B cell (primary cell): ENCODE results near the gene TBC1D22A. TPM values are rescaled to one million over a fixed set of nuclear protein-coding genes. Genes with fewer than 3 reads are reported as not detected.

Source experiments
- ATAC-seq: fragments of 200-7000 bp; cut with Tn5 transposase; one replicate; pipeline ENCODE4 v1.10.0; 2021; ENCODE audit warnings: low read depth, mild to moderate bottlenecking, moderate number of reproducible peaks, moderate library complexity
- CTCF ChIA-PET: fragments of 350-600 bp; sonication (Branson Sonifier 250); formaldehyde crosslinking; loops from one replicate; lab custom pipeline; 2021; ENCODE audit warnings: antibody characterized with exemption, inconsistent platforms; lab: Charles Lee
- POLR2A ChIA-PET: fragments of 350-600 bp; sonication (Branson Sonifier 250); formaldehyde crosslinking; loops from one replicate; lab custom pipeline; 2021; ENCODE audit warnings: antibody characterized with exemption; lab: Charles Lee
- DNase-seq: peaks from one replicate; pipeline ENCODE4 v3.0.0; 2013
- H2AFZ ChIP-seq: 2 replicates; pipeline ENCODE4 v1.6.1; 2012; ENCODE audit warnings: mild to moderate bottlenecking, low read depth, low read length; ENCODE audit not compliant: insufficient read depth, poor library complexity, severe bottlenecking
- H3K27ac ChIP-seq, 2 donors: 1 replicate in 1 of 2; 2 replicates in 1 of 2; pipeline ENCODE4 v1.5.1; 2012 to 2013; ENCODE audit warnings: low read length in 2 of 2, mild to moderate bottlenecking in 2 of 2, moderate library complexity in 1 of 2
- H3K27me3 ChIP-seq, 4 experiments: fragments of 200-600 bp in 1 of 4; sonication (generic) in 1 of 4; replicated peaks in 1 of 4; 1 replicate in 2 of 4; 2 replicates in 2 of 4; pipeline versions ENCODE4 v1.6.1 to v1.7.0; 2013 to 2016; ENCODE audit warnings: low read length in 3 of 4, mild to moderate bottlenecking in 2 of 4, mixed read lengths in 1 of 4, moderate library complexity in 1 of 4; ENCODE audit not compliant: insufficient read depth in 4 of 4, control insufficient read depth in 3 of 4; ENCODE audit errors: control extremely low read depth in 1 of 4
- H3K36me3 ChIP-seq, 2 experiments: replicated peaks in 1 of 2; 1 replicate in 1 of 2; 2 replicates in 1 of 2; pipeline versions ENCODE4 v1.6.1 to v1.7.1; 2013; ENCODE audit warnings: low read length in 1 of 2; ENCODE audit not compliant: insufficient read depth in 2 of 2, control insufficient read depth in 1 of 2; ENCODE audit errors: control extremely low read depth in 1 of 2, extremely low read depth in 1 of 2
- H3K4me1 ChIP-seq, 2 donors: fragments of 200-600 bp in 1 of 2; sonication (generic) in 1 of 2; 1 replicate in 1 of 2; 2 replicates in 1 of 2; pipeline versions ENCODE4 v1.5.1 to v1.6.1; 2013 to 2017; ENCODE audit warnings: low read length in 2 of 2; ENCODE audit not compliant: control insufficient read depth in 2 of 2, insufficient read depth in 2 of 2
- H3K4me2 ChIP-seq: replicated peaks from 2 replicates; pipeline ENCODE3; 2012; ENCODE audit warnings: mild to moderate bottlenecking, low read depth, low read length; ENCODE audit not compliant: poor library complexity, severe bottlenecking
- H3K4me3 ChIP-seq, 5 experiments: fragments of 200-600 bp in 1 of 5; sonication (generic) in 1 of 5; 1 replicate in 3 of 5; 2 replicates in 2 of 5; pipeline versions ENCODE4 v1.5.1 to v1.7.0; 2011 to 2016; ENCODE audit warnings: low read length in 4 of 5, mild to moderate bottlenecking in 4 of 5, low read depth in 2 of 5, control low read depth in 1 of 5, moderate library complexity in 1 of 5; ENCODE audit not compliant: insufficient read depth in 1 of 5; ENCODE audit errors: control extremely low read depth in 1 of 5, extremely low read depth in 1 of 5
- H3K79me2 ChIP-seq: fragments of 200-600 bp; sonication (generic); one replicate; pipeline ENCODE4 v1.6.0; 2016; ENCODE audit warnings: low read length; ENCODE audit not compliant: control insufficient read depth, insufficient read depth
- H3K9ac ChIP-seq: fragments of 200-600 bp; sonication (generic); 2 replicates; pipeline ENCODE4 v1.6.1; 2017; ENCODE audit warnings: mild to moderate bottlenecking, low read length, moderate library complexity
- H3K9me3 ChIP-seq, 3 donors: one replicate each; pipeline versions ENCODE4 v1.6.1 to v1.7.1; 2013; ENCODE audit warnings: low read length in 2 of 3; ENCODE audit not compliant: control insufficient read depth in 2 of 3, insufficient read depth in 1 of 3; ENCODE audit errors: control extremely low read depth in 1 of 3
- H4K20me1 ChIP-seq: 2 replicates; pipeline ENCODE4 v1.6.0; 2012; ENCODE audit warnings: mild to moderate bottlenecking, low read length; ENCODE audit not compliant: insufficient read depth, control insufficient read depth, poor library complexity, severe bottlenecking
- H3K27ac Mint-ChIP-seq: one replicate; pipeline ENCODE4 v1.8.0; 2021; ENCODE audit warnings: mixed read lengths
- H3K27me3 Mint-ChIP-seq: one replicate; pipeline ENCODE4 v1.8.0; 2021; ENCODE audit warnings: mixed read lengths
- H3K4me1 Mint-ChIP-seq: one replicate; pipeline ENCODE4 v1.8.0; 2021; ENCODE audit warnings: mixed read lengths
- H3K4me3 Mint-ChIP-seq: one replicate; pipeline ENCODE4 v1.8.0; 2021; ENCODE audit warnings: mixed read lengths
- H3K9me3 Mint-ChIP-seq: one replicate; pipeline ENCODE4 v1.8.0; 2022; ENCODE audit warnings: mixed read lengths; ENCODE audit not compliant: insufficient read depth
- EZH2 ChIP-seq: IDR thresholded peaks from 2 replicates; pipeline ENCODE4 v1.6.1; 2012; ENCODE audit warnings: borderline replicate concordance, low read depth, mild to moderate bottlenecking, moderate library complexity, low read length; ENCODE audit not compliant: insufficient read depth, poor library complexity, severe bottlenecking
- WGBS: methylation state at CpG from one replicate; pipeline ENCODE4 v1.1.5; 2013; ENCODE audit warnings: missing lambda C conversion rate; ENCODE audit not compliant: insufficient coverage; 5-methylcytosine and 5-hydroxymethylcytosine counted together
- intact Hi-C: fragments of 100-400 bp; cut with micrococcal nuclease; formaldehyde crosslinking; loops from one replicate; pipeline ENCODE4 v1.10.0; 2022
- polyA plus RNA-seq: library from polyadenylated mRNA; depleted of rRNA; stranded (reverse); fragments of >200 nt; gene quantifications from 2 replicates; pipeline ENCODE4 v1.2.3, GENCODE V29; 2012
- total RNA-seq, 2 donors: library from RNA; stranded (reverse); fragments of 120-200 nt in 1 of 2; gene quantifications; 1 replicate in 1 of 2; 2 replicates in 1 of 2; pipeline versions ENCODE4 v1.2.3 to v1.2.4, GENCODE V29; 2013 to 2022
- TF ChIP-seq, protein P1 (sequence below): fragments of 200-600 bp; IDR thresholded peaks from one replicate; pipeline ENCODE4 v1.8.0; 2022; ENCODE audit warnings: antibody characterized with exemption, mild to moderate bottlenecking

TBC1D22A gene
- total and polyA plus RNA-seq, 2 donors (not counting 1 experiment from before 2014, with no cell fraction given): 73.8 to 128 TPM

- intact Hi-C loops: no loop called here
- H4K20me1 ChIP-seq: peaks cover 95% of the 10 kb centered on the region
- no peak for ATAC-seq
- WGBS: 98% methylated on average over 19 of the region's 27 CpGs
- no peak for TF ChIP-seq EZH2
- TF ChIP-seq, protein P1, sequence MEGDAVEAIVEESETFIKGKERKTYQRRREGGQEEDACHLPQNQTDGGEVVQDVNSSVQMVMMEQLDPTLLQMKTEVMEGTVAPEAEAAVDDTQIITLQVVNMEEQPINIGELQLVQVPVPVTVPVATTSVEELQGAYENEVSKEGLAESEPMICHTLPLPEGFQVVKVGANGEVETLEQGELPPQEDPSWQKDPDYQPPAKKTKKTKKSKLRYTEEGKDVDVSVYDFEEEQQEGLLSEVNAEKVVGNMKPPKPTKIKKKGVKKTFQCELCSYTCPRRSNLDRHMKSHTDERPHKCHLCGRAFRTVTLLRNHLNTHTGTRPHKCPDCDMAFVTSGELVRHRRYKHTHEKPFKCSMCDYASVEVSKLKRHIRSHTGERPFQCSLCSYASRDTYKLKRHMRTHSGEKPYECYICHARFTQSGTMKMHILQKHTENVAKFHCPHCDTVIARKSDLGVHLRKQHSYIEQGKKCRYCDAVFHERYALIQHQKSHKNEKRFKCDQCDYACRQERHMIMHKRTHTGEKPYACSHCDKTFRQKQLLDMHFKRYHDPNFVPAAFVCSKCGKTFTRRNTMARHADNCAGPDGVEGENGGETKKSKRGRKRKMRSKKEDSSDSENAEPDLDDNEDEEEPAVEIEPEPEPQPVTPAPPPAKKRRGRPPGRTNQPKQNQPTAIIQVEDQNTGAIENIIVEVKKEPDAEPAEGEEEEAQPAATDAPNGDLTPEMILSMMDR: no peak
- peaks cover 0 to 36% of the 10 kb centered on the region in 2 experiments for H3K36me3 ChIP-seq
- no peaks in the 10 kb centered on the region for H3K4me1 ChIP-seq
- H3K4me2 ChIP-seq: no peak overlapping the region
- no peak overlapping the region for H3K9ac ChIP-seq
- H3K4me3 Mint-ChIP-seq: no peak overlapping the region
- H3K79me2 ChIP-seq: peaks cover 91% of the 10 kb centered on the region
- no peak for DNase-seq
- H3K27ac Mint-ChIP-seq: no peak overlapping the region
- no peaks in the 10 kb centered on the region for H3K27me3 Mint-ChIP-seq
- no peaks in the 10 kb centered on the region for H3K9me3 ChIP-seq
- no peaks in the 10 kb centered on the region for H3K9me3 Mint-ChIP-seq
- H3K4me1 Mint-ChIP-seq: peaks cover 27% of the 10 kb centered on the region
- H3K27ac ChIP-seq: no peak overlapping the region
- POLR2A ChIA-PET: no interaction called here
- no peak overlapping the region for H3K4me3 ChIP-seq
- H3K27me3 ChIP-seq: no peaks in the 10 kb centered on the region
- CTCF ChIA-PET: no interaction called here
- no peak overlapping the region for H2AFZ ChIP-seq
Measured at GRCh38 chr22:47041271-47042115, 279.0 kb downstream of the TBC1D22A start.

DNA sequence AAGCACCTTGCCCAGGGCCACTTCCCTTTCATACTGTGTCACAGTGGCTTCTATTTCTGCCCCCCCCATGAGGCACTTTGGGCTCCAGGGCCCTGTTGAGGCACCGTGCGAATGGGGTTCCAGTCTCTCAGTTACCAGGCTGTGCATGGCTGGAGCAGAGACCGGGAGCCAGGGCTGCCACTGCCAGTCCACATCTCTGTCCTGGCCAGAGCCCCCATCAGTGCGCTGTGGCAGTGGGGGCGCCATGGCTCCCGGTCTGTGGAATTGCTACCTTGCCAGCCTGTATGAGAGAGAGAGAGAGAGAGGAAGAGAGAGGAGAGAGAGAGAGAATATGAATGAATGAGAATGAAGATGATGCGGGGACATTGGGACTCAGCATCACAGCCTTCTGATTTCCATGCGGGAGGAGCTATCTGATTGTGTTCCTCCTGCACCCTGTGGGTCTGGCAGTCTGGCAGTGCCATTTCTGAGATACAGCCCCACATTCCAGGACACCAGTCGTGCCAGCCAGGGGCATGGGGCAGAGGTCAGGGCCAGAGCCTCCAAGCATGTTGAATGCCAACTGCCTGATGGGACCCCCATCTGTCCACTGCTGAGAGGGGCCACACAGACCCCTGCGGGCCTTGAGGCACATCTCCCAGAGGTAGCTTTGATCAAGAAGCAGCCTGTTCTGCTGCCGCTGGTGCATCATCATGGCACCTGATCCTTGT is 279.8 kb downstream of the TBC1D22A start:
- Histone ChIP-seq H3K9me3 (no peaks in the 10 kb centered on the region), H3K36me3 (peaks cover 0 to 33% of the 10 kb centered on the region in 2 experiments), H2AFZ (no peak overlapping the region), H3K27ac (no peak overlapping the region), H3K4me3 (no peak overlapping the region), H4K20me1 (peaks cover 94% of the 10 kb centered on the region), H3K4me1 (no peaks in the 10 kb centered on the region), H3K27me3 (no peaks in the 10 kb centered on the region), H3K4me2 (no peak overlapping the region), H3K79me2 (peaks cover 91% of the 10 kb centered on the region), H3K9ac (no peak overlapping the region)
- Mint-ChIP-seq H3K27me3 (no peaks in the 10 kb centered on the region), H3K4me3 (no peak overlapping the region), H3K4me1 (peaks cover 31% of the 10 kb centered on the region), H3K9me3 (no peaks in the 10 kb centered on the region), H3K27ac (peak overlapping the region; percentile 53)
- DNase-seq: no peak
- ChIA-PET CTCF (no interaction called here), POLR2A (no interaction called here)
- WGBS: 99% methylated on average over 11 of the region's 11 CpGs
- no peak for ATAC-seq
- no peak for TF ChIP-seq EZH2
- TF ChIP-seq, protein P1: no peak
- intact Hi-C loops: no loop called here
